Head of caudate nucleus (tissue), 42 donors: ENCODE results near the gene ROCK2.
"Not testable (repeated sequence)": the region's sequence is repeated elsewhere in the genome, so short reads cannot be mapped to it uniquely, and the experiment has no call there.

Source experiments
- DNase-seq, 42 donors: peaks; one replicate each; pipeline versions ENCODE4 v3.0.0 to v3.0.0-alpha.2; 2020 to 2021; ENCODE audit warnings: mixed read lengths in 7 of 42
- intact Hi-C: fragments of 100-400 bp; cut with DNase I; formaldehyde crosslinking; loops from one replicate; pipeline ENCODE4 v1.15.0; 2022

The ROCK2 gene

DNA sequence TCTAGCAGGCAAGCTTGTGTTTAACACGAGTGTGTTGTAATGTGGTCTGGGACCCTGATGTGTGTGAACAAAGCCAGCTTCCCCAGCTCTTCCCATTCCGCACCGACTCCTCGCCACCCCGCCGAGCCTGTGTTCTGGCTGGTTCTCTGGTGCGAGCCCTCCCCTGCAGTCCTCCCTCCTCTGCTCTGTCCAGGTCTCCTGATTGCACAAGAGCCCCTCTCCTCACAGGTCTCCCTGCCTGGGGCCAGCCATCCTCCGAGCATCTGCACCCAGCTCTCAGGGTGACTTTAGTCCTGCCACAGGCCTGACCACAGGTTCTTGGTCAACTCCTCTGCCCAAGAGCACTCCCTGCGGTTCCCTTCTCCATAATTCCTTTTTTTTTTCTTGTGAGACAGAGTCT is 175.9 kb downstream of the ROCK2 start:
- DNase-seq = peak in 1 of 42 donors; percentile 22
- intact Hi-C loops = no loop called here

DNA sequence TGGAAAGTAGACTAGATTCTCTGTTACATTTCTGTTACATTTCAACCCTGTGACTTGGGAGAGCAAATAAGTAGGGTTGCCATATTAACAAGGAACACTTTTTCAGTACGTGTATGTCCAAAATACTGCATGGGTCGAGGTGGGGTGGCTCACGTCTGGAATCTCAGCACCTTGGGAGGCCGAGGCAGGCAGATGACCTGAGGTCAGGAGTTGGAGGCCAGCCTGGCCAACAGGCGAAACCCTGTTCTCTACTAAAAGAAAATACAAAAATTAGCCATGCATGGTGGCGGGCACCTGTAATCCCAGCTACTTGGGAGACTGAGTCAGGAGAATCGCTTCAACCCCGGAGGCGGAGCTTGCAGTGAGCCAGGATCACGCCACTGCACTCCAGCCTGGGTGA is 178.0 kb downstream of the ROCK2 start:
- intact Hi-C loops = no loop called here
- peak in 1 of 42 donors; percentile 32 for DNase-seq

DNA sequence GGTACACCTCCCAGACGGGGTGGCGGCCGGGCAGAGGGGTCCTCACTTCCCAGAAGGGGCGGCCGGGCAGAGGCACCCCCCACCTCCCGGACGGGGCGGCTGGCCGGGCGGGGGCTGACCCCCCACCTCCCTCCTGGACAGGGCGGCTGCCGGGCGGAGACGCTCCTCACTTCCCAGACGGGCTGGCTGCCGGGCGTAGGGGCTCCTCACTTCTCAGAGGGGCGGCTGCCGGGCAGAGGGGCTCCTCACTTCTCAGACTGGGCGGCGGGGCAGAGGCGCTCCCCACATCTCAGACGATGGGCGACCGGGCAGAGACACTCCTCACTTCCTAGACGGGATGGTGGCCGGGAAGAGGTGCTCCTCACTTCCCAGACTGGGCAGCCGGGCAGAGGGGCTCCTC is 179.4 kb downstream of the ROCK2 start:
- DNase-seq, intact Hi-C loops: not testable (repeated sequence)

DNA sequence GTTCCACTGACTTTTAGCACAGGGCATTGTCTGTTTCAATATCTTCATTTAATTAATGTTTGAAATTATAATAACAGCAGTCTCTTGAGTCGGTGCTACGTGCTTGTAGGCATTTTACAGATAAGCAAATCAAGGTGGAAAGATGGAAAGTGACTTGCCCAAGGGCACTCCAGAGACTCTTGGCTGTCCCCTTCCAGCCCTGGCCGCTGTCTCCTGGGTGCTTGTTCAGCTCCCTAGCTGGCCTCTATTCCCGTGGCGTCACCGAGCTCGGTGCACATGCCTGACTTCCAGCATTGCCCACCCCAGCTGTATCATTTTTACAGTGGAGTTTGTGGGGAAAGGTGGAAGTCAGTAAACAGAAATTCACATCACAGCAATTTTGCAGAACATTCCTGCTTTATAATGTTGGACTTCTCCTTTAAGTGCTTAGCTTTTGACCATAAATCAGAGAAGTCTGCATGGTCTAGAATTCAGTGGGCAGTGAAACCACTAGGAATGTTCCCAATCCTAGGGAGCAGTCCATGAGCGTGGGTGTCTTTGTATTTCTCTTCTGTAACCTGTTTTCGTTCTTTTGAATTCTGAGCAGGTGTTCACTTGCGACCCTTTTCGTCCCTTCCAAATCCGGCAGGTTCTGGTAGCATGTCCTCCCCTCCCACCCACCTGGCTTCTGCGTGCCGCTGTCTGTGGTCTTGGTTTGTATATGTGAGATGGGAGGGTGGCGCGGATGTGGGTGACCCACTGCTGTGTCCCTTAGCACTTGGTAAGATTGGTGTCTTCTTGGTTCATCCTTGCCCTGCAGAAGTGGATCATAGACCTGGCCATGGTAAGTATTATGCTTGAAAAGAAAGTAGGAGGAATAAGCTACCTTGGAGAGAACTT is 180.8 kb downstream of the ROCK2 start:
- intact Hi-C loops = no loop called here
- DNase-seq = no peak

DNA sequence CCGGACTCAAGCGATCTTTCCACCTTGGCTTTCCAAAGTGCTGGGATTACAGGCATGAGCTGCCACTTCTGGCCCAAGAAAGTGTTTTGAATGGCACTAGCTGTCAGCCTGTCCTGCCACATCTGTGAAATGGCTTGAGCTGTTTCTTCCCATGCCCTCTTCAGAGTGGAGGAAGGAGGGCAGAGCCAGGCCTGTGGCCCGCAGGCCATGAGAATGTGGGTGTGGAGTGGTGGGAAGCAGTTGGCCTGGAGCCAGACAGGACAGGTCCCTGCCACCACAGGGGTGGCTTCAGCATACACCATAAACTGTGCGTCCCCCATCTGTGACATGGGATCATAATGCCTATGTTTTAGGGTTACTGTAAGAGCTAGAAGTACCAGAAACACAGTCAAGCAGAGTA is 182.7 kb downstream of the ROCK2 start:
- intact Hi-C loops = no loop called here
- peak in 1 of 42 donors; percentile 5 for DNase-seq

DNA sequence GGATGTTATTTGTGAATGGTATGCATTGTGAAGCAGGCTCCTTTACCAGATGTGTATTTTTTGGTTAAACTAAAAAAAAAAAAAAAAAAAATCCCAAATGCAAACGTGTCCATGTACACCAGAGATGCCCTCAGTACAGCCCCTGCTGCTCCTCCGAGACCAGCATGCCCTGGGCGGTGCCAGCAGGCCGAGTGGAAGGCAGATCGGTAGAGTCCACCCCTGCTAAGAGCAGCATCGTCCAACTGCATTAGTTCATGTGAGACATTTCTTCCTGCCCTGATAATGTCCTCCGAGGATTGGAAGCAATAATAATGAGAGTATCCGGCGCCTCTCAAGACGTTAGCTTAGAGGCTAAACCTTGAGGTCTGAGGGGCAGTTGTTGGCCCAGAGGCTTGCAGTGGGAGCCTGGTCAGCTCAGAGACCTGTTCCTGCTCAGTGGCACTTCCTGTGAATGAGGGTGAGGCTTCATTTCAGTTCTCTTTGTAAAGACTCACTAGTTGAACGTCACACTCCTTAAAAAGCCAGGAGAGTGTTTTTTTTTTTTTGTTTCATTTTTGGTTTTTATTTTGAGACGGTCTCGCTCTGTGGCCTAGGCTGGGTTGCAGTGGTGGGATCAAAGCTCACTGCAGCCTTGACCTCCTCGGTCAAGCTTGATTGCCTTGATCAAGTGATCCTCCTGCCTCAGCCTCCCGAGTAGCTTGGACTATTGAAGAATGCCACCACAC is 183.5 kb downstream of the ROCK2 start:
- peak in 1 of 42 donors; percentile 4 for DNase-seq
- intact Hi-C loops = no loop called here

DNA sequence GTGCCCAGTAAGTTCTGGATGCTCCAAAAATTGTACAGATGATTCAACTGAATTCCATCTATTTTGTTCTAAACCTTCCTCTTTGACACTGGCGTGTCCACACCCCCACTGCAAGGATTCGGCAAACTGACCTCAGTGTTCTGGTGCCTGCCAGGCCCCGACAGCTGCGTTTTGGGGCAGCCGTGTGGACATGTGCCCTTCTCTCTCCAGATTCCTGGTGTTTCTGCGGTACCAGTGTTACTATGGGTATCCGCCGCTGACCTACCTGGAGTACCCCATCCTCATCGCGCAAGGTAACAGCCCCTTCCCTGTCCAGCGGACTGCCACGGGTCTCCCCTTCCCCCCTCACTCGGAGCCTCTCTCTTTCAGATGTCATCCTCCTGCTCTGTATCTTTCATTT is 184.2 kb downstream of the ROCK2 start:
- peak in 1 of 42 donors; percentile 3 for DNase-seq
- intact Hi-C loops = no loop called here

DNA sequence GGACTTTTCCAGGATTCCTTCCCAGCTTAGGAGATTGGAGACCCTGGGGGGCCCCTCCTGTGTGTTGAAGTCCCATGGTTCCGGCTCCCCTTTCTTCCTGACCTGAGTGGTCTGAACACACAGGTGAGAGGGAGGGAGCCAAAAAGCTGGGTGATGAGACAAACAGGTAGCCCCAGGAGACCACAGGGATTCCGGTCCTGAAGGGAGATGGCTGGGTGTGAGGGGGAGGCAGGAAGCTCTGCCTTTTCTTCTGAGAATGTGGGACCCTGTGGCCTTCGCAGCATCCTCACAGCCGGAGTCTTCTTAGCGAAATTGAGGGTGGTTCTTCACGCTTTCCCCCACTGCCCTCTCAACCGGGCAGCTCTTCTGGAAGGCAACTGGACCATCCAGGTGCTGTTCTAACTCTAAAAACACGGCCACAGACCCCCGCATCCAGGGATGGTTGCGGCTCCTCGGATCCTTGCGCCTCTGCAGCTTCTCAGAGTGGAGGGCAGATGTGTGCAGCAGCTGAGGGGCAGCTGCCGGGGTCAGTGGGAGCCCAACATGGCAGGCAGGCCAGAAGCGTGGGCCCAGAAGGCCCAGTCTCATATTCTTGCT is 184.8 kb downstream of the ROCK2 start:
- peak in 1 of 42 donors; percentile 1 for DNase-seq
- intact Hi-C loops = loop anchor here (10.0 kb wide), 1 partner anchor 185 kb away; the partner anchor contains the start of gene ROCK2

DNA sequence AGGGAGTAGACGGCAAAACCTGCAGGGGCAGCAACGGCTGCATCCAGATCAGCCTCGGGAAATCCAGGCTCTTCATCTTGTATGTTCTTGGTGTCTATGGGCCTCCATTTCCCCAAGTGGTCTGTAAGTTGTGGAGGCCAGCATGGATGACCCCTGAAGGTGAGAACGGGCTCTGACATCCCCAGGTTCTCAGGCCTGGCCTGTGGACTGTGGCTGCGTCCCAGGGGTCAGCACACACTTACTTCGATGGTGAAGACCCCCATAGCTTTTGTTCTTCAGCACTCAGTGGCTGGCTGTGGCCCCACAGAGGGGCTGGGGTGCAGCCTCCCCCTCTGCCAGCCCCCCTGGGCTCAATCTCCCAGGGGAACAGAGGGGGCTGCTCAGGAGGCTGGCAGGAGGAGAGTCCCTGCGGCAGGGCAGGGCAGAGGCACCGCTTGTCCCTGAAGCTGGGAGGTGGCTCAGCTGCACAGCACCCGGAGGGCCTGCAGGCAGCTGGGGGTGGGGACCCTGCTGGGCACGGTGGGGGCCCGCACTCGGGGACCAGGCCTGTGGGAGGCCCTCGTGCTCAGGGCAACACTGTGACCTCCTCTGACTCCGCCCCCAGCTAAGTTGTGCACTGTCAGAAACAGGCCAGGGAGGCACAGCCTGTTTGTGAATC is 185.4 kb downstream of the ROCK2 start:
- intact Hi-C loops = loop anchor here (10.0 kb wide), 1 partner anchor 186 kb away; the partner anchor contains the start of gene ROCK2
- DNase-seq = peak in 1 of 42 donors; percentile 26

DNA sequence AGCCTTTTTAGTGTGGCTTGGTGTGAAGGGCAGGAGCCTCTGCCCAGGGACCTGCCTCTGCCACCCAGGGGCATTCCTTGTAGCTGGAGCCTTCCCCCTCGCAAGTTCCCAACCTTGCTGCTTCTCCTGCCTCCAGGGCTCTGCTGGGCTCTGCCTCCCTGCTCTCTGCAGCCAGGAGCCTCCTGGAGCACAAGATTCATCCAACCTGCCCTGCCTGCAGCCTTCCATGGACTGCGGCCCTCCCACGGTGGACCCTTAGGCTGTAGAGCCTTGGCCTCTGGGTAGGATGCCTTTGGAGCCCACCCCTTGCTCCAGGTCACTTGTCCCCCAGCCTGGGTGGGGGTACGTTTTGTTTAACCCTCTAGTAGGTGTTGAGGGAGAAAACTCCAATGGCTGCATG is 186.7 kb downstream of the ROCK2 start:
- intact Hi-C loops = loop anchor here (10.0 kb wide), 1 partner anchor 187 kb away; the partner anchor contains the start of gene ROCK2
- DNase-seq = peak in 2 of 42 donors; percentile 6 to 27

DNA sequence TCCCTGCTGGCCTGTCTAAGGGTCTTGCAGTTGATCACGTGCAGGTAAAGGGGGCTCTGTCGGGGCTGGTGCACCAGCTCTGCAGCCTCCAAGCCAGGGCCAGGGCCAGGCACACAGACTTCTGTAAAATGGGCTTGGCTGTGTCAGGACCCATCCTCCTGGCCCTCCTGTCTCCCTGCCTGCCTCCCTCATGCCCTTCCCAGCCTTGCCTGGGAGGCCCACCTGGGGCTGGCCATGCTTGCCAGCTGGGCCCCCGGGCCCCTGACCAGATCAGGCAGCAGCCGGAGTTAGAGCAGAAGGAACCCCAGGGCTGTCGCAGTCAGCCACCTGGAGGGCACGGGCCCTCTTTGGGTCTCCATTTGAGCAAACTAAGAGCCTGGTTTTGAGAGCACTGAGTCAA is 187.1 kb downstream of the ROCK2 start:
- intact Hi-C loops = loop anchor here (10.0 kb wide), 1 partner anchor 188 kb away; the partner anchor contains the start of gene ROCK2
- peak in 1 of 42 donors; percentile 3 for DNase-seq

DNA sequence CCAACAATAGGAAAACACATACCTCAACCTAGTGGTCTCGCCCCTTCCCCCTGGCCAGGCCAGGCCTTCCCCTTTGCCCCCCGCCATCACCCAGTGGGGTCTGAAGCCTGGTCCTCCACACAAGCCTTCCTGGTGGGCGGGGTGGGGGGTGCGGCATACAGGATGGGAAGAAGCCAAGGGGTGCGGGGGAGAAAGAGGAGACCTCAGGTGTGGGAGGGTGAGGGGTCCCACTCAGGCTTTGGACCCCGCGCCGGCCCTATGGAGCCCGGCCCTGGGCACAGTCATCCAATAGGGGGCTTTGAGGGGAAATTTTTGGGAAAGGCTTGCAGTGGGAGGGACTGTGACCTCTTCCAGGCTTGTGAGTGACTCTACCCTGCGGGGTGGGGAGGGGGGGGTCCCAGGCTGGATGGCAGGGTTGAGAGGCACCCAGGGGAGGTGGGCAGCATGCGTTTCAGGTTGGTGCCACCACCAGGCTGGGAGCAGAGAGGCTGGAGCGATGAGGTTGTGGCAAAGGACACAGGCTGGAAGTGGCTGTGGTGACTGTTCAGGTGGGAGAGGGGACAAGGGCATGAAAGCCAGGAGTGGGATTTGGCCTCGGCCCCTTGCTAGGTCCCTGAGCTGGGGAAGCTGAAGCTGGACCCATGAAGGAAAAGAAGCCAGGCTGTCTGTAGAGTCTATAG is 187.9 kb downstream of the ROCK2 start:
- DNase-seq = no peak
- intact Hi-C loops = loop anchor here (10.0 kb wide), 1 partner anchor 188 kb away; the partner anchor contains the start of gene ROCK2

DNA sequence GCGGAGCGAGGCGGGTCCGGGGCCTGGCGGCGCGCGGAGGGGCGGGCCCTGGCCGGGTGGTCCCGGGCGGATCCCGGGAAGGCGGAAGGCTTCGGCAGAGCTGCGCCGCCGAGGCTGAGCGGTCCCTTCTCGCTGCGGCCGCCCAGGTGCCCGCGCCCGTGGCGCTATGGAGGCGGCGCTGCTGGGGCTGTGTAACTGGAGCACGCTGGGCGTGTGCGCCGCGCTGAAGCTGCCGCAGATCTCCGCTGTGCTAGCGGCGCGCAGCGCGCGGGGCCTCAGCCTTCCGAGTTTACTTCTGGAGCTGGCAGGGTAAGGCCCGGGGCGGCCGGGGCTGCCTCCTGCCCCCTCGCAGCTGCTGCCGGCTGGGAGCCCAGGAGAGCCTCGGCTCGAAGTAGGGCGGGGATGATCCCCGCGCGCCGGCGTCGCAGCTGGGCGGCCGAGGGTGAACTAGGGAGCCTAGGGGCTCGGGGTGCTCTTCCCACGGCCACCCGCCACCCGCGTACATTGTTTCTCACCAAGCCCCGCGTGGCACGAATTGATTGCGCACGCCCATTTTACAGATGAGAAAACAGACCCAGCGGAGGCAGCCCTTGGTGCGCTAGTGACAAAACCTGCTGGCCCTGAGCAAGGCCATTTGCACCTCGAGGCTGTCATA is 188.9 kb downstream of the ROCK2 start, which contains the start of gene SLC66A3:
SLC66A3 (plus strand) TSS at position 87 of the 655 bp plus-strand sequence; CDS start at position 167, 80 bp downstream.
- intact Hi-C loops = loop anchor here (10.0 kb wide), 1 partner anchor 189 kb away; the partner anchor contains the start of gene ROCK2
- peak in 2 of 42 donors; percentile 23 to 45 for DNase-seq

DNA sequence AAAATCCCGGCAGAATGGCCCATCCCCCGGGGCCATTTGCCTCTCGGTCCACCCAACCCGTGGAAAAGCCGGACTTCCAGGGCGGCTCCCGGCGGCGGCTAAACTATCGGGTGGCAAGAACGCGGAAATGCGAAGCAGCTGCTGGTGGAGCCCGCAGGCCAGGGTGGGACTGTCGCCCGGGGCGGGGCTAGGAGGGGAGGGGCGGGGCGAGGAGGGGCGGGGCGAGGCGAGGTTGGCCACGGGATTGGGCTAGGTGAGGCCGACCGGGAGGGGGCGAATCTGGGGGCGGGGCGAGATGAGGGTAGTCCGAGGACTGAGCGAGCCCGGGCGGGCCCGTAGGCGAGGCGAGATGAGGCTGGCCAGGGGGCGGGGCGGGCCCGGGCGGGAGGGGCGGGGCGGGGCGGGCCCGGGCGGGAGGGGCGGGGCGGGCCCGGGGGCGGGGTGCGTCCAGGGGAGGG is 189.5 kb downstream of the ROCK2 start:
- DNase-seq = peak; percentile 87 to 98 (median 95)
- intact Hi-C loops = loop anchor here (10.0 kb wide), 1 partner anchor 190 kb away; the partner anchor contains the start of gene ROCK2

DNA sequence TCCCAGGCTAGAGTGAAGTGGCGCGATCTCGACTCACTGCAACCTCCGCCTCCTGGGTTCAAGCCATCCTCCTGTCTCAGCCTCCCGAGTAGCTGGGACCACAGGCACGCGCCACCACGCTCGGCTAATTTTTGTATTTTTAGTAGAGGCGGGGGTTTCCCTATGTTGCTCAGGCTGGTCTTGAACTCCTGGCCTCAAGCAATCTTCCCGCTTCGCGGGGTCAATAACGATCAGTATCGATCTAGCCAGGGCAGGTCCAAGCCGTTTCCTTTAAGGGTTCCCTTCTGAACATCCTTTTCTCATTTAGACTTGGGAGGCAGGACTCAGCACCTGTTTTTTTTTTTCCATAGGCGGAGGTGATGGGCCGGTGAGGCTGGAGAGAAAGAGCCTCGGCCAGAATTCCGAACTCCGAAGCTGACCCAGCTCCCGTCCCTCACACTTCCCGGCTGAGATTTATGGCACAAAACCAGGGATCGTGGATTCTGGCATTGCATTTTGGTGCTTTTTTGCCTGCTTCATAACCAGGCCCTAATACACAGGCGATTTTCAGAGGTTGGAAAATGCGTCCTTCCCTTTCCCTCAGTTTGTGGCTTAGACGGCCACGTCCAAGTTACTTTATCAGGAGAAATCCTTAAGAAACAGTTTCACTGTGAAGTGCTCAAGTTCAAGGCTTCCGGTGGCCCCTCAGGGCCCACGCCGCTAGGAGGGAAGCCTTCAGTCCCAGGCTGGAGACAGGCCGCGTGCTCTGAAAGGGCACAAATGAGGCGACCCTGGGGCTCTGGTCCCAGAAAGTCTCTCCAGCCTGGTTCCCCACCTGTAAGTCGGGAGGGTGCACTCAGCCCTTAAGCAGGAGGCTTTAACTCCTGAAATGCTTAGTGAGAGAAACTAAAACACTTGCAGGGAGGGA is 190.2 kb downstream of the ROCK2 start:
- peak in 5 of 42 donors; percentile 19 to 47 (median 25) for DNase-seq
- intact Hi-C loops = loop anchor here (10.0 kb wide), 1 partner anchor 191 kb away; the partner anchor contains the start of gene ROCK2

DNA sequence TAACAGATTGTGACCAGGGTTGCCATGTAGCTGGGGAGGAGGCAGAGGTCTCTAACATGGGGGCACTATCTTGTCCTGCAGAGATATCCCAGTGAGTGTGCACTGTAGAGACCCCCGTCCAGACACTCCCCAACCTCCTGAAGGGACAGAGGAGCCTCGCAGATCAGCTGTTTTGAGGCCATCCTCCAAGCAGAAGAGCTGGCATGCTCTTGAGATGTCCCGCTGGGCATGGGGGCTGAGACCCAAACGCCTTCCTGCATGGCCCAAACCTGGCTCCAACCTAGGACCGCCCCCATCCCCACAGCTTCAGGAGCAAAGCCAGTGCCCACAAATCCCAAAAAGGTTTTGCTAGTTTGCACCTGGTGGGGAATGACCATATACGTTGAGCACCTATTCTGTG is 191.8 kb downstream of the ROCK2 start:
- intact Hi-C loops = loop anchor here (10.0 kb wide), 1 partner anchor 192 kb away; the partner anchor contains the start of gene ROCK2
- DNase-seq = no peak
